A549 (cell line): ENCODE data around the gene MBOAT2.

Experiments
- CBX2 ChIP-seq: fragments of 200-600 bp; sonication (generic); IDR thresholded peaks from 2 replicates; pipeline ENCODE4 v1.6.1; 2016; ENCODE audit warnings: low read depth, mild to moderate bottlenecking, borderline replicate concordance
- CTCF ChIP-seq: fragments of >200 bp; sonication (Bioruptor Twin); formaldehyde crosslinking; IDR thresholded peaks from 3 replicates; pipeline ENCODE4 v1.5.1; 2016
- ELK1 ChIP-seq: fragments of 150-350 bp; IDR thresholded peaks from 2 replicates; pipeline ENCODE4 v1.6.1; 2014; ENCODE audit warnings: low read depth, mild to moderate bottlenecking, low read length
- HES2 ChIP-seq: fragments of >200 bp; sonication (Bioruptor Twin); formaldehyde crosslinking; IDR thresholded peaks from 2 replicates; pipeline ENCODE4 v1.6.1; 2016
- HEYL ChIP-seq: fragments of 250-450 bp; sonication (Bioruptor Pico); IDR thresholded peaks from 2 replicates; pipeline ENCODE4 v1.8.0; 2021; ENCODE audit warnings: mild to moderate bottlenecking, moderate library complexity
- MAX ChIP-seq: IDR thresholded peaks from 2 replicates; pipeline ENCODE4 v1.6.1; 2012
- PHF8 ChIP-seq: fragments of 200-600 bp; sonication (generic); IDR thresholded peaks from 2 replicates; pipeline ENCODE4 v1.6.1; 2016; ENCODE audit warnings: low read depth, mild to moderate bottlenecking, antibody characterized with exemption, moderate library complexity, borderline replicate concordance
- POLR2A ChIP-seq: IDR thresholded peaks from 2 replicates; pipeline ENCODE4 v1.6.1; 2012; ENCODE audit warnings: mild to moderate bottlenecking, low read length
- RAD21 ChIP-seq, 2 experiments: fragments of >200 bp in 1 of 2; sonication (Bioruptor Twin) in 1 of 2; formaldehyde crosslinking in 1 of 2; IDR thresholded peaks in 1 of 2; conservative IDR thresholded peaks in 1 of 2; 2 replicates in 1 of 2; 3 replicates in 1 of 2; pipeline ENCODE4 v1.6.1; 2012 to 2018; ENCODE audit warnings: inconsistent platforms in 1 of 2
- RCOR1 ChIP-seq: fragments of 150-350 bp; IDR thresholded peaks from 2 replicates; pipeline ENCODE4 v1.6.1; 2014; ENCODE audit warnings: antibody characterized with exemption, low read length, low read depth
- SREBF2 ChIP-seq: fragments of 450-650 bp; IDR thresholded peaks from 2 replicates; pipeline ENCODE4 v1.6.1; 2014; ENCODE audit warnings: mild to moderate bottlenecking, moderate library complexity
- USF2 ChIP-seq: fragments of 450-650 bp; IDR thresholded peaks from 2 replicates; pipeline ENCODE4 v1.6.1; 2014; ENCODE audit warnings: antibody characterized with exemption

- TF ChIP-seq CTCF = no peak
- TF ChIP-seq PHF8 = no peak
- TF ChIP-seq USF2 = no peak
- no peak for TF ChIP-seq ELK1
- TF ChIP-seq RCOR1 = no peak
- no peak for TF ChIP-seq SREBF2
- TF ChIP-seq CBX2 = no peak
- TF ChIP-seq HES2 = no peak
- TF ChIP-seq MAX = no peak
- no peak for TF ChIP-seq POLR2A
- no peak for TF ChIP-seq HEYL (CRISPR knock-in tag)
- TF ChIP-seq RAD21 (conservative IDR thresholded peaks at IDR 0.05 in 1 of 2, IDR thresholded peaks at IDR 0.05 in 1 of 2) = no peak
Measured at GRCh38 chr2:8923183-8923582, 80.3 kb downstream of the MBOAT2 start.
